GM12872 (cell line): ENCODE data around the gene SMPDL3B.
A peak's percentile ranks its signal among the peaks of the same experiment; 100 is the strongest.

Experiments
- TF ChIP-seq, protein P1 (sequence below): IDR thresholded peaks from 3 replicates; pipeline ENCODE4 v1.5.1; 2011; ENCODE audit warnings: low read depth, mild to moderate bottlenecking, low read length, moderate library complexity; ENCODE audit not compliant: insufficient read depth

SMPDL3B gene

GRCh38 chr1:27928216-27928954 is 6.4 kb upstream of the SMPDL3B start:
- TF ChIP-seq, protein P1, sequence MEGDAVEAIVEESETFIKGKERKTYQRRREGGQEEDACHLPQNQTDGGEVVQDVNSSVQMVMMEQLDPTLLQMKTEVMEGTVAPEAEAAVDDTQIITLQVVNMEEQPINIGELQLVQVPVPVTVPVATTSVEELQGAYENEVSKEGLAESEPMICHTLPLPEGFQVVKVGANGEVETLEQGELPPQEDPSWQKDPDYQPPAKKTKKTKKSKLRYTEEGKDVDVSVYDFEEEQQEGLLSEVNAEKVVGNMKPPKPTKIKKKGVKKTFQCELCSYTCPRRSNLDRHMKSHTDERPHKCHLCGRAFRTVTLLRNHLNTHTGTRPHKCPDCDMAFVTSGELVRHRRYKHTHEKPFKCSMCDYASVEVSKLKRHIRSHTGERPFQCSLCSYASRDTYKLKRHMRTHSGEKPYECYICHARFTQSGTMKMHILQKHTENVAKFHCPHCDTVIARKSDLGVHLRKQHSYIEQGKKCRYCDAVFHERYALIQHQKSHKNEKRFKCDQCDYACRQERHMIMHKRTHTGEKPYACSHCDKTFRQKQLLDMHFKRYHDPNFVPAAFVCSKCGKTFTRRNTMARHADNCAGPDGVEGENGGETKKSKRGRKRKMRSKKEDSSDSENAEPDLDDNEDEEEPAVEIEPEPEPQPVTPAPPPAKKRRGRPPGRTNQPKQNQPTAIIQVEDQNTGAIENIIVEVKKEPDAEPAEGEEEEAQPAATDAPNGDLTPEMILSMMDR = peak; percentile 39; the same call in 2 of the 3 replicates

DNA sequence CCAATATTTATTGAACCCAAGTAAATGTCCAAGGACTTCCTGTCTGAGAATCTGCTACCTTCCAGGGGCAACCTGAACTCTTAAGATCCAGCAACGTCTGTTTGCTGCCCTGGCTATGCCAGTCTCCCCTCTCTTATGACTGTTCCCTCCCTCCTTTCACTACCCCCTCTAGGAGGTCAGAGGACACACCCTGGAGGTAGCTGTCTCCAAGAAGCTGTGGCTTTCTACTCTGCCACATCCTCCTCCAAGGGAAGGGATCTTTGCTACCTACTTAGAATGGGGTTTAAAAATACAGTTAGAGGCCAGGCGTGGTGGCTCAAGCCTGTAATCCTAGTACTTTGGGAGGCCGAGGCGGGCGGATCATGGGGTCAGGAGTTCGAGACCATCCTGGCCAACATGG is 3.6 kb upstream of the SMPDL3B start:
- TF ChIP-seq, protein P1 = no peak

DNA sequence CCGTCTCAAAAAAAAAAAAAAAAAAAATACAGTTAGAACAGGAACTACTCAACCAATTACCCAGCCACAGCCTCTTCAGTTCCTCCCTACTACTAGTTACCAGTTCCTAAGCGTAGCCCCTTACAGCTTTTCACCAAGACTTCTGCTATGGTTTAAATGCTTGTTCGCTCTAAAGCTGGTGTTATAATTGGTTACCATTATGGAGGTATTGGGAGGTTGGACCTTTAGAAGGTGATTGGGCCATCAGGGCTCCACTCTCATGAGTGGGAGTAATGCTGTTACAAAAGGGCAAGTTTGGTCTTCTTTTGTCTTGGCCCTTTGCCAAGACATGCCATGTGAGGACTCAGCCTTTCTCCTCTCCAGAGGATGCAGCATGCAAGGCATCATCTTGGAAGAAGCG is 3.0 kb upstream of the SMPDL3B start:
- TF ChIP-seq, protein P1 = no peak

DNA sequence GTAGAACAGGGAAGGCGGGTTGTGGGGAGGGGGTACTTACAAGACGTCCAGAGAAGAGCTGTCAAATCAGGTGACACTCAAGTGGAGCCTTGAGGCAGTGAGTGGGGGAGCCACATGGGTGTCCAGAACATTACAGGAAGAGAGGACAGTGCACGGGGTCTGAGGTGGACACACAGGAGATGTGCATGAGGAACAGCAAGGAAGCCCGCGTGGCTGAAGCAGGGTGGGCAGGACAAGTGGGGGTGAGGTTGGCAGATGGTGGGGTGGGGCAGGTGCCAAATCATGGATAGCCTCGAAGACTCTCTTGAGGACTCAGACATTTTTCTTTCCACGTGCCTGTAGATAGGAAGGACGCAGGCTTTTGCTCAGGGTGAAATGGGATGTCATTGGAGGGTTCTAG is 921 bp downstream of the SMPDL3B start:
- TF ChIP-seq, protein P1 = no peak

DNA sequence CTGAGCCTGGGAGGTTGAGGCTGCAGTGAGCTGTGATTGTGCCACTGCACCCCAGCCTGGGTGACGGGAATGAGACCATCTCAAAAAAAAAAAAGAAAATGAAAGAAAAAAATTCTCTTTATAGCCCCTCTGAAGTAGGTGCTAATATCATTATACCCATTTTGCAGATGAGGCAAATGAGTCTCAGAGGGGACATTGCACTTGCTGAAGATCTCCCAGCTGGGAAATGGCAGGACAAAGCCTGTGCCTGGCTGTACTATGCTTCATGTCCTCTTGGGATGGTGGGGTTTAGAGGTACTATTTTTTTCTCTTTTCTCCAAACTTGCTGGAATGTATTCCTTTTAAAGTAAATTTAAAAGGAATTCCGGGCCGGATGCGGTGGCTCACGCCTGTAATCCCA is 1.6 kb downstream of the SMPDL3B start:
- TF ChIP-seq, protein P1 = no peak

DNA sequence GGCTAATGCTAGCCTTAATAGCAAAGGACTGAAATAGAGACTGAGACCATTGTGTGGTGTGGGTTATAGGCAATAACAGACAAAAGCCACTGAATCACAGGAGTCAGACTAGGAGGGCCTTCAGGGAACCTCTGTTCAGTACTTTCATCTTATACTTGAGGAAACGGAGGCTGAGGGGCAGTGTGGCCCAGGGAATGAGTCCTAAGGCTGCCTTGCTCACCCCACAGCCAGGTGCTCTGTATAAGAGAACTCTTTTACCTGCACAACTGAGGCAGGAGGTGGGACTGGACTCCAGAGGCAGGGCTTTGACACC is 2.7 kb downstream of the SMPDL3B start:
- TF ChIP-seq, protein P1 = no peak

- TF ChIP-seq, protein P1 = no peak
Measured at GRCh38 chr1:27938488-27938887, 3.7 kb downstream of the SMPDL3B start.
